ENCODE measurements around the gene SLC4A2. TPM values are rescaled to one million over a fixed set of nuclear protein-coding genes. Genes with fewer than 3 reads are reported as not detected.
A peak's percentile ranks its signal among the peaks of the same experiment; 100 is the strongest.

The SLC4A2 gene
- total RNA-seq, 2 donors from 2014 or later: 265 to 284 TPM

DNA sequence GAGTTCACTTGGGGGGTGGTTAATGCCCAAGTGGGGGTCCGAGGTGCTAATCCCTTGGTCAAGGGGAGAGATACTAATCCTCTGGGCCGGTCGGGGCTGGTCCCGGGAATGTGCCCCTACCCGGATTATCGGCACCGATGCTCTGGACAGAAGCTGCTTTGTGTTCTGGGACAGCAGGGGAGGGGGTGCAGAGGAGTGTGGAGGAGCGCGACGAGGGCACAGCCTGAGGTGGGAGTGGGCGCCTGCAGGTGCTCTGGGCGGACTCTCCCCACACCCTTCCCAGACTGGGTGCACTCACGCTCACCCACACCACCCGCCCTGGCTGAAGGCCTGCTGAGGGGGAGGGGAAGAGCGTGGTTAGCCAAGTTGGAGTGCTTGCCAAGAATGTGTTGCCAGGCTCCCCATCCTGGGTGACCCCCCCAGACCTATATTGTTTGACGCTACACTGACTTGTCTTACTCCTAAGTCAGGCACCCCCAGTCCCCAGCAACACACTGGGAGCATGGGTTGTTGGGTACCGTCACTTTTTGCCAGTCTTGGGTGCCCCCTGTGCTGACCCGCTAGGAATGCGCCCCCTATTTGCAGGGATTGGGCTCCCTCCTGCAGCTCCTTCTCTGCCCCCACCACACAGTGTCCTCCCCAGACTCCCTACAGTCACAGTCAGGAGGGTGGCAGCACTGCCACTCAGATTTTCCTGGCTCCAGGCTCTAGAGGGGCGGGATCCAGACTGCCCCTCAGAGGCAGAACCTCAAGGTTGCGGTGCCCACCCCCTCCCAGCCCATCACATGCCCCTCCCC is 1.2 kb downstream of the SLC4A2 start:
- Histone ChIP-seq H3K4me3 (ENCODE audit: low read length) (peak overlapping the region; percentile 94), H3K9me3 (ENCODE audit: control insufficient read depth, low read length) (no peaks in the 10 kb centered on the region), H3K27ac (ENCODE audit: low read depth, low read length) (no peak overlapping the region), H3K27me3 (ENCODE audit: control insufficient read depth, insufficient read depth, low read length, poor library complexity, severe bottlenecking) (peaks cover 9% of the 10 kb centered on the region), H3K9ac (ENCODE audit: extremely low read depth, low read length, poor library complexity, severe bottlenecking) (peak overlapping the region; percentile 67), H3K4me1 (ENCODE audit: control insufficient read depth, insufficient read depth, low read length) (peaks cover 18% of the 10 kb centered on the region), H3K36me3 (ENCODE audit: control insufficient read depth, insufficient read depth, low read length) (peaks cover 13% of the 10 kb centered on the region)
- Mint-ChIP-seq H3K4me1 (peaks cover 40% of the 10 kb centered on the region), H3K9me3 (no peaks in the 10 kb centered on the region), H3K27ac (peak overlapping the region; percentile 79), H3K4me3 (peak overlapping the region; percentile 84), H3K36me3 (ENCODE audit: low read depth) (peaks cover 13% of the 10 kb centered on the region), H3K27me3 (ENCODE audit: insufficient read depth) (peaks cover 14% of the 10 kb centered on the region)
- TF ChIP-seq CTCF (conservative IDR thresholded peaks at IDR 0.05): no peak
- peak; percentile 60 for DNase-seq
- WGBS, 2 experiments (ENCODE audit: insufficient coverage in 1 of 2, insufficient read length in 1 of 2): 11 to 13% methylated on average over 8 to 19 of the region's 21 CpGs

- Histone ChIP-seq H3K9me3 (ENCODE audit: control insufficient read depth, low read length) (no peaks in the 10 kb centered on the region), H3K27ac (ENCODE audit: low read depth, low read length) (no peak overlapping the region), H3K4me3 (ENCODE audit: low read length) (peak overlapping the region; percentile 94), H3K4me1 (ENCODE audit: control insufficient read depth, insufficient read depth, low read length) (peaks cover 18% of the 10 kb centered on the region), H3K27me3 (ENCODE audit: control insufficient read depth, insufficient read depth, low read length, poor library complexity, severe bottlenecking) (peaks cover under 1% of the 10 kb centered on the region), H3K9ac (ENCODE audit: extremely low read depth, low read length, poor library complexity, severe bottlenecking) (no peak overlapping the region), H3K36me3 (ENCODE audit: control insufficient read depth, insufficient read depth, low read length) (peaks cover 20% of the 10 kb centered on the region)
- TF ChIP-seq CTCF (conservative IDR thresholded peaks at IDR 0.05): no peak
- H3K9me3 Mint-ChIP-seq: no peaks in the 10 kb centered on the region
- peaks cover 14% of the 10 kb centered on the region for H3K36me3 Mint-ChIP-seq (ENCODE audit: low read depth)
- H3K27me3 Mint-ChIP-seq (ENCODE audit: insufficient read depth): peaks cover 9% of the 10 kb centered on the region
- peak overlapping the region; percentile 87 for H3K27ac Mint-ChIP-seq
- H3K4me3 Mint-ChIP-seq: peak overlapping the region; percentile 84
- peak; percentile 73 for DNase-seq
- 32 to 41% methylated on average over 15 to 33 of the region's 33 CpGs for WGBS, 2 experiments (ENCODE audit: insufficient coverage in 1 of 2, insufficient read length in 1 of 2)
- peaks cover 39% of the 10 kb centered on the region for H3K4me1 Mint-ChIP-seq
Measured at GRCh38 chr7:151061213-151062110, 2.1 kb downstream of the SLC4A2 start.

DNA sequence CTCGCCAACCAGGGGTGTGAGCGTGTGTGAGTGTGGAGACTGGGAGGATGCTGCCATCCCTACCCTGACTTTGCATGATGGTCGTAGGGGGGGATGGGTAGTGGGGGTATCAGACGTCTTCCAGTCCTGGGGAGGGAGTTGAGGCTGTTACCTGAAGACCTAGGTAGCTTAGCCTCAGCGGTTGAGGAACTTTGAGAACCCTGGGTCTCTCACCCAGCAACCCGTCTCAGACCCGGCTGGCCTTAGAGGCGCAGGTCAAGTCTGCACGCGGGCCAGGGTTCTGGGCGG is 2.7 kb downstream of the SLC4A2 start:
- no peak for TF ChIP-seq CTCF (conservative IDR thresholded peaks at IDR 0.05)
- 17 to 18% methylated on average over 2 to 11 of the region's 11 CpGs for WGBS, 2 experiments (ENCODE audit: insufficient coverage in 1 of 2, insufficient read length in 1 of 2)
- Histone ChIP-seq H3K4me3 (ENCODE audit: low read length) (peak overlapping the region; percentile 94), H3K36me3 (ENCODE audit: control insufficient read depth, insufficient read depth, low read length) (peaks cover 25% of the 10 kb centered on the region), H3K4me1 (ENCODE audit: control insufficient read depth, insufficient read depth, low read length) (peaks cover 18% of the 10 kb centered on the region), H3K27ac (ENCODE audit: low read depth, low read length) (no peak overlapping the region), H3K9ac (ENCODE audit: extremely low read depth, low read length, poor library complexity, severe bottlenecking) (no peak overlapping the region), H3K27me3 (ENCODE audit: control insufficient read depth, insufficient read depth, low read length, poor library complexity, severe bottlenecking) (no peaks in the 10 kb centered on the region), H3K9me3 (ENCODE audit: control insufficient read depth, low read length) (no peaks in the 10 kb centered on the region)
- Mint-ChIP-seq H3K4me3 (peak overlapping the region; percentile 84), H3K36me3 (ENCODE audit: low read depth) (peaks cover 17% of the 10 kb centered on the region), H3K9me3 (no peaks in the 10 kb centered on the region), H3K27me3 (ENCODE audit: insufficient read depth) (peaks cover 3% of the 10 kb centered on the region), H3K4me1 (peaks cover 33% of the 10 kb centered on the region), H3K27ac (peak overlapping the region; percentile 87)
- no peak for DNase-seq
